Measurements from ENCODE around the gene ABLIM2.

ABLIM2 gene

DNA sequence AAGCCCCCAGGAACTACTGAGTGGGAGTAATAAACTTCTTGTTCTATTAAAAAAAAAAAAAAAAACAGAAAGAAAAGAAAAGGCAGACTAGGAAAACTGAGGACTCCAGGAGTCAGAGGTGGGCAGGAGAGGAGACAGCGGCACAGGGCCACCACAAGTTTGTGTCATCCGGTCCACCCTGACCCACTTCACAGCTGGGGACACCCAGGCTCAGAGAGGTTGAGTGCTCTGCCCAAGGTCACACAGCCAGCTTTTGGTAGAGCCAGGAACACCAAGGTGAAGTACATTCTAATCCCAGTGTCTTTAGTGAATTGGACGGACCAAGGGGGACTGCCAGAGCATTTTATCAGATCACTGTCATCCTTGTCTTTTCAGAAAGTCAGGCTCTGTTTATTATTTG lies 16.4 kb upstream of the ABLIM2 start:
- DNase-seq (ENCODE audit: low read depth), result no peak

DNA sequence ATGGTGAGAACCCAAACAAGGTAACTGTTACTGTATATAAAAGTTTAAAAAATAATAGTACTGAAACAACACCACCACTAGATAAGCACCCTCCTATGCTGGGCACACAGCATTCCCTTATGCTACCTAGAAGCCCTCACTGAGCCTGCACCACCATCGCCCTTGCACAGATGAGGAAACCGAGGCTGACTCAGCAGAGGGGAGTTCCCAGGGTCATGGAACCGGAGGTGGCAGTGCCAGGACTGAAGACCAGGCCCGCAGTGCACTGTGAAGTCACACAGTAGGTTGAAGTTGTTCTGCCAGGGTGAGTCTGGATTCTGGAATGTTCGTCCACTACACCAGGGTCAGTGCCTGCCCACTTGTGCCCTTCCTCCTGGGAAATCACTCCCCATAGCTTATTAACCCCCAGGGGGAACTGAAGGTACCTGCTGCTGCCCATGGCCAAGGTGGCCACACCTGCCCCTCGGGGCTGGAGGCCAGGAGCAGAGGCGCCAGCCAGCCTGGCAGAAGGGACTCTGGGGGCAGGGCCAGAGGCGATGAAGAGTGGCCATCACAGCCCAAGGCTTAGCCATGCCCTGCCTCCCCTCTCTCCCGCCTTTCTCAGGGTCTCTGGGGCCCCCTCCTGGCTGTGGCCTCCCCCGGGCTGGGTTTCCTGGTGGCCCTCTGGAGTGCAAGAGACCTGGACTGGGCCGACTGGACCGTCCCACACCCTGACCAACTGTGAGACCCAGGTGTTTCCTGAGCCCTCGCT lies 15.1 kb upstream of the ABLIM2 start:
- no peak for DNase-seq (ENCODE audit: low read depth)

DNA sequence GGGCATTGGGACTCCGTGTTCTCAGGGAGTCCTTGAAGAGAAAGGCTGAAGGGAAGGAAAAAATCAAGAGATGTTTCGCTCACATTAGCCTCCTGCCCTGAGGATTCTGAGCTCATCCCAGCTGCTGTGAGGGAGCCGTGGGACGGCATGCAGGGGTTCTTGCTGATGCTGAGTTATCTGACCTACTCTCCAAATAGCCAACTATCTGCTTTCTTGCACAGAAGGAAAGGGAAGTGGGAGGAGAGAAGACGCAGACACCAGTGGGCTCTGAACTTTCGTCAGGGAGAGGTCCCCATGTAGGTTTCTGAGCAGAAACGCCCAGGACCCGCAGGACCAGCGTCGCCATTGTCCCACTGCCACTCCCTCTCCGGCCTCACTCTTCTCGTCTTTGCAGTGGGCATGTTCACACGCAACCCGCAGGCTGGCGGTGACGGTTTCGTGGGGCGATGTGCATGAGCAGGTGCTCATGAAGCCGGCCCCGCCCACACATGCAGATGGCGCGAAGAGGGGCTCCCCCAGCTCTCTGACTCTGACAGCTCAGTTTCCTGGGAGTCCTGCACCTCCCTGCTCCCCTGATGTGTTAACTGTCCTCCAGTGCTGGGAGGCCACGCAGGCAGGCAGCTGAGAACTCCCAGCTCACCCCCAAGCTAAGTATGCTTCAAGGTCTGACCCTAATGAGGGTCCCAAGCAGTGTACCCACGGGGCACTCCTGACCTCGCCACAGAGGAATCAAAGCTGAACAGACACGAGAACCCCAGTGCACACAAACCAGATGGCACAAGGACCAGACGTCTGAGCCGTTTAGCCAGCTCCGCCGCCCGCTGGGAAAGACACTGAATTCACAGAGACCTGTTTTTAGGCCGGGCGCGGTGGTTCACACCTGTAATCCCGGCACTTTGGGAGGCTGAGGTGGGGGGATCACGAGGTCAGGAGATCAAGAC lies 13.6 kb upstream of the ABLIM2 start:
- DNase-seq (ENCODE audit: low read depth), result no peak

DNA sequence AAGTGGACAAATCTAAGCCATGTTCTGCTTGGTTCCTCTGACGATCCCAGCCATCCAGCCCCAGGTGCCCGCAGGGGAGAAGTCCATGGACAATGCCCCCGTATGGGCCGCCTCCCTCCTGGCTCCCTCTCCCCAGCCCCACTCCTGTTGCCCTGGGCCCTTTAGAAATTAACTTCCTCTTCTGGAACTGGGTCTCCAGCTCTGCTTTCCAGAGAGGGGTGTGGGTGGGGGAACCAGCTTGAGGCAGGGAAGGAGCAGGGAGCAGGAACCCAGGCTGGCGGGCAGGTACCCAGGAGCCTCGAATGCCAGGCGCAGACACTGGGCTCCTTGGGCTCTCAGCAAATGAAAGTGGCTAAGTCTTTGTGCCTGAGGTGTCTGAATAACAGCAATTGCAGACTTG lies 12.7 kb upstream of the ABLIM2 start:
- DNase-seq (ENCODE audit: low read depth), result no peak

DNA sequence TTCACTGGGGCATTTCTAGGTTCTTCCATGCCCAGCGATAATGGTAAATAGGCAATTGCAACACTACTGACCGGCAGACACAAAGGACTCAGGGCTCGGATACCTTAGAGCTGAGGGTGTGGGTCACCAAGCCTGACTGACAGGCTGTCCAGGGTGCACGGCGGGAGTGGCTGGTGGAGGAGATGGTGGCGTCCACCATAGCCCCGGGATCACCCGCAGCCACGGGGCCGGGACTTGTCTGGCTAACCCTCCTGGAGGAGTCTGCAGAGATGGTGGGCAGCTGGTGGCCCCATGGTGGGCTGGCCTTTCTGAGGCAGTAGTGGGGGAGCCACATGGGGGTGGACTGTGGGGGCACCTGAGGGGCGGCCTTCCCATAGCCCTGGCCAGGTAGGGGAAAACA lies 11.7 kb upstream of the ABLIM2 start:
- no peak for DNase-seq (ENCODE audit: low read depth)

DNA sequence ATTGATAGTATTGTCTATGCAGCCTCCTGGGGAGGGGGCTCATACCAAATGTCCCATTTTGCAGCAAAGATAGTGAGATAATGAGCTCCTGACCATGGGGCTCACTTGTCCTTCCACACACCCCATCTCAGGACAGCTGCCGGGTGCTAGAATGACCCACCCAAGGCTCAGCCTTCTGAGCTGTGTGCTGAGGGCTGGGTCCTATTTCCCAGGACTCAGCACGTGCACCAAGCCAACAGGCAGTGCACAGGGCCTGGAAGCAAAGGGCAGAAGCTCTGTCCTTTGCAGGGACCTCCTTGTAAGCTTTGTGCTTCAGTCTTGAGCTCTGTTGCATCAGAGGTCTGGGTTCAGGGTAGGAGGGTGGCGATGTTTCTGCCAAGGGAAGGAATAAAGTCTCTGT lies 11.2 kb upstream of the ABLIM2 start:
- no peak for DNase-seq (ENCODE audit: low read depth)

DNA sequence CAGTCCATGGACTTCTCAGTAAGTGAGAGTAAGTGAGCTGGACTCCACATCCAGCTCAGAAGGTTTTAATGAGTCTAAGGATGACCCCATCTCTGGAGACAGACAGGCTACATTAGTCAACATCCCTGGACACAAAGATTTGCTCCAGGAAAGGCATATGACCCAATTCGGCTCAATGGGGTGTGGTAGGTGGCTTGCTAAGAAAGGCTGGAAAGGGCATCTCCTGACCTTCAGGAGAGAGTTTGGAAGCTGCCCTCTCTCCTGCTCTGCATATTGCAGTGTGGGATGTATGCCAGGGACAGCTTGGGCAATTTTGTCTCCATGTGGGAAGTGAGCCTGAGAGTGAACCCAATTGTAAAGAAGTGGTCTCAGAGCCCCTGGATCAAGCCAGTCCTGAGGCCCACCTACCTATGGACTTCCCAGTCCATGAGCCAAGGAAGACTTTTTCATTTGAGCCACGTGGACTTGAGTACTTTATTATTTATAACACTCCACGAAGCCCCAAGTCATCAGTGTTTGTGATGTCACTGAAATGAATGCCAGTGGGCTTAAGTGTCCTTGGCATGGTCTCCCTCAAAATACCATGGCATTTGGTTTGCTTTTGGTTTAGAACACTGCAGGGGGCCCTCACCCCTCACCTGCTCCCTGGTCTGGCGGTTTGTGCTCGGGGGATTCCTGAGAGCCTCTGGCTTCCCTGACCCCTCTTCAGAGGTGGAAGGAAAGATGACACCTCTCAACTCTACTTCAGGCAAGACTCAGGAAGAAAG lies 10.4 kb upstream of the ABLIM2 start:
- no peak for DNase-seq (ENCODE audit: low read depth)

DNA sequence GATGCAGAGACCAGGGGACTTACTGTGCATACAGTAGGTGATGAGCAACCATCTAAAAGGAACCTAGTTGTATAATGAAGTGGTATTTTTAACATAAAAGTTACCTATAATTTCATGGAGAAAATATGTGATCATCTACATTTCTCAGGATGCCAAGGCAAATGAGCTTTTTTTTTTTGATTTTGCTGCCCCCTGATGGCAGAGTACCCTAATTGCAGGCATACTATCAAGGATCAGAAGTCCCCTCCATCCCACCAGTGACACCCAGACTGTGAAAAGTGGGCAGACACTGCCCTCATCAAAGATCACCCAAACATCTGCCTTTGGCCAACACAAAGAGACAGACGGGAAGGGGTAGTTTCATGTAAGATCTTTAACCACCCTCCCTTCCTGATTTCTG lies 9.6 kb upstream of the ABLIM2 start:
- DNase-seq (ENCODE audit: low read depth), result no peak

DNA sequence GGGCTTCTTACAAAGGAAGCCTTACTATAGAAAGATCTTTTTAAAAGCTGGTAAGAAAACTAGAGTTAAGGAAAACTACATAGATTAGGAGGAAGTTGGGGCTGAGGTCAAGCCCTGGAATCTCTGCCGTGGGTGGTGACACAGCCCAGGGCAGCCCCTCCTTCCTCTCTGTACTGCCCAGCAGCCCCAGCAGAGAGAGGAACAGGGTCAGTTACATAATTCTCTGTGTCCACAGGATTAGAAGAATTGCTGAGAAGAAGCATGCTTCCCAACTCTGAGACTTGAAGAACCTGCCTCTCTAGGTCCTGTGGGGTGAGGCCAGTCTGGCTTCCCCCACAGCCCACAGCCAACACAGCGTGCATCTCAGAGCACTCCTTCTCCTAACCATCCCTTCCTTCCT lies 9.2 kb upstream of the ABLIM2 start:
- DNase-seq (ENCODE audit: low read depth), result no peak

DNA sequence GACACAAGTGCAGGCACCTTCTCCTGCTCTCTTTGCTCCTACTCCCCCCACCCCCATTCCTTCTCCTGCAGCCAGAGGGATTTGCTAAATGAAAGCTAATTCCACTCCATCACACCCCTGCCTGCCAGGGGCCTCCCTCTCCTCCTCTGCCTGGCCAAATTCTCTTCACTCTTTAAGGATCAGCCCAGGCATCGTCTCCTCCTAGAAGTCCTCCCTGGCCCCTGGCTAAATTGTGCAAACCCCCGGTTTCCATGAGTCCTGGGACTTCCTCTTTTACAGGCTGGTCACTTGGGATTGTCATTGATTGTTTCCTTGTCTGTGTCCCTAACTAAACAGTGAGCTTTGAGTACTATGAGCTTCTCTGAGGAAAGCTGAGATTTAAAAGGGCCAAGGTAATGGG lies 8.7 kb upstream of the ABLIM2 start:
- no peak for DNase-seq (ENCODE audit: low read depth)

DNA sequence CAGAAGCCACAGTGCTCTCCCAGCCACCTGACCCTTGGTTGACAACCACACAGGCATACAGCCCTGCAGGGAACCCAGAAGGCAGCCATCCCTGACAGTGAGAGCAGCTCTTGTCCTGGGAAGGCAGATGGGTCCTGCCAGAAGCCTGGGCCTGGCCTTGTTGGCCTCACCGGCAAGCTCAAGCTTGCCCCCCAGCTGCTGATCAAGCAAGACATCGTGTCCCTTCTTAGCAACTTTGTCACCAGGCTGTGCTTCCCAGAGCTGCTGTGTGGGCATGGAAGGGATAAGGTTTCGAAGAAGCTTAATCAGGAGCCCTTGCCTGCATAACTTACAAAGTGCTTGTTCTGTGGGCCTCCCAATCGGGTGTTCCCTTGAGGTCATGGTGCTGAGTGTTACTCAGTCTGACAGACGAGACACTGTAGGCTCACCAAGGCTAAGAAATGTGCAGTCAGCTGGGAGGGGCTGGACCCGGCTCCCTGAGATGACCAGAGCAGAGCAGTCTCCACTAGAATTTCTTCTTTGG lies 6.8 kb upstream of the ABLIM2 start:
- DNase-seq (ENCODE audit: low read depth), result no peak

DNA sequence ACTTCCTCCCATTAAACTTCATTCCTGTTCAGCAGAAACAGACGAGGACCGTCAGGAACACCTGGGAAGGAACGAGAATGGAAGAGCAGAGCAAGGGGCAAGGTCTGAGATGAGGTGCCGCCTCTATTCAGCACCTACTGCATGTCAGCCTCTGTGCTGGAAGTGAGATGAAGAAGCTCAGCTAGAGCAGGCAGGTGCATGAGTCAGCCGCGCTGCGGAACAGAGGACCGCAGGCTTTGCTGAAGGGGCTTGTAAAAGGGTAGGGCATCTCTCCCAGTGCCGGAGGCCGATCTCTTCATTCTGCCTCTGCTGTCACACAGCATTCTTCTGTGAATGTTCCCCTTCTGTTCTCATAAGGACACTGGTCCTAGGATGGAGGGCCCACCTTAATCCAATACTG lies 6.1 kb upstream of the ABLIM2 start:
- no peak for DNase-seq (ENCODE audit: low read depth)

DNA sequence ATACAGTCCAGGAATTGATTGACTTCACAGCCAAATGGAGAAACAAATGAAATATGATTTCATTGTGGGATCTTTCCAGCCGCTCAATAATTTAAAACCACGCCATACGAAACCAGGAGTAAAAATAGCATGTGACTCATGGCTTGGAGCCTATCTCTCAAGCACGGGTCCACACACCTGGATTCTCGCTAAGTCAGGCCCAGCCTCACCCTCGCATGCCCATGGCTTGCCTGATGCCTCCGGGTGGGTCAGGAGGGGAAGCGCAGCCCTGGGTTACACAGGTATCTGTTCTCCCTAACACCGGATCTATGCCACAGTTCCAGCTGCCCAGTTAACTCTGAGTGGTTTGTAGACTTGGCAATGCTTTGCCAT lies 5.6 kb upstream of the ABLIM2 start:
- DNase-seq (ENCODE audit: low read depth), result no peak

DNA sequence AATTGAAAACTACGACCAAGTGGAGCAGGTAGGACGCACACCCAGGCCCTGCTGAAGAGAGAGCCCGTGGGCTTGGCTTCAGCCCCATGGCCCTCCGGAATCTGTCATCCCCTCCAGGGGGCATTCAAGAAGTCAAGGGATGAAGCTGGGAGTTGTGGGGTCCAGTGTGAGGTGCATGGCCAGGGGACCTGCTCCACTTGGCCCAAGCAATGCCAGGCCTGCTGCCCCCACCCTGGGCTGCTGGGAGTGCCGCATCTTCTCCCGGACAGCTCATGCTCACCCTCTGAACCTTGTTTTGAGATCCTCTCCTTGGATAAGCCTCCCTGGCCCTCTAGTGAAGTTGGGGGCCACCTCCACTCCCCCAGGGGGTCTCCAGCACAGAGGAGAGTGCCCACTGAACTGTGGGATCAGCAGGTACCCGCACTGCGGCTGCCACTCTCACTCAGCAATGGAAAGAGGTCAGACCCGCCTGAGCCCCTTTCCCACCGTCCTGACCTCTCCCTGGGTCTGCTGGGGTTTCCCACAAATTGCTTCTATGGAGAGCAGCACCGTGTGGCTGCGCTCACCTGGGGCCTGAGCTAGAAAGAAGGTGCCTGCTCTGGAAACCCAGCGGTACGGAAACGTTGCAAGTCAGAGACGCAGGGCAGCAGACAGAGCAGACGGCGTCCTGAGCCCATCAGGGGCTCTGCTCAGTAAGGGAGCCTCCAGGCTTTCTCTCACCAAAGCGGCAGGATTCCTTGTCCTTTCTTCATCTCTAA lies 5.0 kb upstream of the ABLIM2 start:
- DNase-seq (ENCODE audit: low read depth), result no peak

DNA sequence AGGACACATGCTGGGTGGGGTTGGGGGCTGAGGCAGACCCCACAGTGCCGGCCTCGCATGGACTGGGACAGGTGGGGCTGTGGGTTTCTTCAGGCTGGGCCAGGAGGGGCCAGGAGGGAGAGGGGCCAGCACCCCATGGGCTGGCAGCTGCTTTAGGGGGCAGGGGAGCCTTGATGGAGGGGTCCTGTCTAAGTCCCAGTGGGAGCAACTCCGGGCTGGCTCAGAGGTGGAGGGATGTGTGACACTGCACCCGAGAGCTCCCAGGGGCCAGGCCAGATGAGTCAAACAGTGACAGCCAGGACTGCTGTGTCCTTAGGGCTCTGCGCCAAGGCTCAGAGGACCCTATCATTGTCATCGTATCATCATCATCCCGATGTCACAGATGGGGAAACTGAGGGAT lies 4.4 kb upstream of the ABLIM2 start:
- DNase-seq (ENCODE audit: low read depth), result no peak

DNA sequence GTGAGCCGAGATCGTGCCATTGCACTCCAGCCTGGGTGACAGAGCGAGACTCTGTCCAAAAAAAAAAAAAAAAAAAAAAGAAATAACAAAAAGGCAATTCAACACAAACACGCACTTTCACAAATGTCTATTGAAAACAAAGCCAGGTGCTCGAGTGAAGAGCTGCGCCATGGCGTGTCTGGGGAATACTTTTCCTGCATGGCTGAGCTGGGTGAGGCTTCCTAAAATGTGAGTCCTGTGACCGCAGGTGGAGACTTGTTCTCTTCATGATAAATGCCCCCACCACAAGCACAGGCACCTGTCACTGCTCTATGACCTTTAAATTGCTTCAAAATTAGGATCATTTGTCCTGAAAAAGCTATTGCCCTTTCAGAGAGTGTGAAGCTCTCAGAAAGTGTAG lies 4.0 kb upstream of the ABLIM2 start:
- no peak for DNase-seq (ENCODE audit: low read depth)

DNA sequence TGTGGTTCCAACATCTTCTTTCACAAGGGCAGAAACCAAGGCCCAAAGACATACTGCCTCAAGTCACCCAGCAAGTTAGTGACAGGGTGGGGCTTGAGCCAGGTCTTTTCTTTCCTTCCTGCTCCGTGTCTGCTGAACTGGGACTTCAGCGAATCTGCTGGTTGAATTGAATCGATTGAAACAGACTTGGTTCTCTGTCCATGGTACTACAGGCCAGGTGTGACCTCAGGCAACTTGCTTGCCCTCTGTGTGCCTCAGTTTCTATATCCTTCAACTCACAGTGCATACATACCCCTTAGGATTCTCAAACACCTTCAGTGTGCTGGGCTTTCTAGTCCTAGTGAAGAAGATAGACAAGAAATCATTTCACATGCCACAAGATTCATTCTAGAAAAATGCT lies 2.0 kb upstream of the ABLIM2 start:
- no peak for DNase-seq (ENCODE audit: low read depth)

DNA sequence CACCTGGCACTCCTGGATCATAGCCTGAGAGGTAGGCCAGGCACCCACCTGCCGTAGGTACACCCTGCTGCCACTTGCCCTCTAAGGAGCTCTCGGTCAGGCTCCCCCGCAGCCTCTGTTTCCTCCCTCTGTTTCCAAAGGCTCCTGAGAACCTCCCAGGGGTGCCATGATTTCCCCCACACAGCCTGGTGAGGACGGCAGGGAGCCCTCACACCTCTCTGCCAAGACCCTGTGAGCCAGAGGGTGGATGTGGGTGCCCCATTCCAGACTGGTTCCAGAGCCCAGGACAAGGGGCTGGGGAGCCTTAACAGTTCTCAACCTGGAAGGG lies 1.6 kb upstream of the ABLIM2 start:
- no peak for DNase-seq (ENCODE audit: low read depth)

DNA sequence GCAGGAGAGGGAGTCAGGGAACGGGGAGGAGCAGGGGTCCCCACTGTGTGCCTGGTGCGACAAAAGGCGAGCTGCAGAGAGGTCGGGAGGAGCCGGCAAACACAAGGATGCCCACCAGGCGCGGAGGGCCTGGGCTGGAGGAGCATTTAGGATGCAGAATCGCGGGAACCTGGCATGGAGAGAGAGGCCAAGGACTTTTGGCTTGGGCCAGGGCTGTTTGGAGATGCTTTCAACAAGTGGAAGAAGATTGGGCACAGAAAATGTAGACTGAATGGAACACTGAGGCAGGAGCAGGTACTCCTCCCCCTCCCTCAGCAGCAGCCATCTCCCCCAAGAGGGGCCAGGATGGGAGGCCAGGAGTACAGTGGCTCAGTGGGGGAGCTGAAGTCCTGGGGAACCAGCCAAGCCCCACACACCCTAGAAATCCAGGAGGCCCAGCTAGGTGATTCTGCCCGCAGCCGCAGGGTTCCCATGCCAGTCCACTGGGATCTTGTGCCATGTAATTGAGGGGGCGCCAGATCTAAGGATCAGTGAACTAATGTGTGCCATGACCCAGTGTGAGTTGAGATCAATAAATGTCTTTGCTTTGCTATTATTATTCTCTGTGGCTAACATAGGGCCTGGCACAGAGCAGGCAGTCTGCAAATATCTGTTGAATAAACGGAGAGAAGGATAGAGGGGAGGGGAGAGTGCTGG lies 1.1 kb upstream of the ABLIM2 start:
- DNase-seq (ENCODE audit: low read depth), result no peak

DNA sequence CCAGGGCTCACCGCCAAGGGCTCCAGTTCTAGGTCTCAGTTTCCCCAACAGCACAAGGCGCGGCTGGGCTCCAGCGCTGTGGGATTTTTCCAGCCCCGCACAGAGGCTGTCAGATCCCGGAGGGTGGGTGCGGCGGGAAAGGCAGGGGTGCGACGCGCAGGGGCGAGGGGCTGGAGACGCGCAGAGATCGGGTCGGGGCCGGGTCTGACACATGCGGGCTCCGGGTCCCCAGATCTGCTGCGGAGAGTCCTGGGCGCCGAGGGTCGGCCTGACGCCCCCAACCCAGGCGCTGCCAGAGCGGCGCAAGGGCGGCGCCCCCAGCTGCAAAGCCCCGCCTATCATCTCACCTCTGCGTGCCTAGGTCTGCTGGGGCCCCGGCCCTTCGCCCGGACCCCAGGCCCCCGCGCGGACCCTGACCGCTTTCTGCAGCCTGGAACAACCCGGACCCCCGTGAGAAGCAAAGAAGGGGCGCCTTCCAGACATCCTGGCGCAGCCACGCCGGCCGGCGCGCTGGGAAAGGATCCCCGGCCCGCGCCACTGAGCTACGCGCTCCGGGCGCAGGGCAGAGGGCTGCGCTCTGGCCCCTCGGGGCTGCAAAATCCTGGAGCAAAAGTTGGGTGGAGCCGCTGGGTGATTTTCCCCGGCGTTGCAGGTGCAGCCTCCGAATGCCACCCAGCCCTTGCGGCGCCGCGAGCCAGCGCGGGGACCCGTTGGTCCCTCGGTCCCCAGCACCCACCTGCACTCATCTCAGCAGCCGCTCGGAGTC lies 486 bp downstream of the ABLIM2 start:
- DNase-seq (ENCODE audit: low read depth), result no peak

DNA sequence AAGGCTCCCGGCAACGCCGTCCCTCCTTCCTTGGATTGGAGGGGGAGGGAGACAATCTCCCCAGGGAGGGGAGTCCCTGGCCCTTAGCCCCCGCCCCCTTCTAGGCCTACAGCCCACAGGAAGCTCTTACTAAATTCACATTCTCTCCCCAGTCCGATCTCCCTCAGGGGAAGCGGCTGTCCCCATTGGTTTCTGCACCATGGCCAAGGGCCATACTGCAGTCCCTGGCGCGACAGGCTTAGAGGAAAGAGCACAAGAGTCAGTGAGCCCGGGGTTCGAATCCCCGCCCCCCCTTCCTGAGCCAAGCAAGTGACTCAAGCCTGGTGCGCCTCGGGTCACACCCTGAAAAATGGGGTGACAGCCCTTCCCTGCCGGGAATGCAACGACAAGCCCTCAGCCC lies 1.1 kb downstream of the ABLIM2 start:
- no peak for DNase-seq (ENCODE audit: low read depth)
